AG04450 (cell line): Measurements from ENCODE around the gene CHIC2. TPM values are rescaled to one million over a fixed set of nuclear protein-coding genes. Genes with fewer than 3 reads are reported as not detected.

Experiments
- CTCF ChIA-PET: fragments of 300-600, 350-600 bp; formaldehyde crosslinking; extraction: SDS; loops from one replicate; lab custom pipeline; 2022; ENCODE audit warnings: antibody characterized with exemption, inconsistent platforms; lab: Charles Lee
- POLR2A ChIA-PET: fragments of 350-600 bp; formaldehyde crosslinking; extraction: SDS; loops from one replicate; lab custom pipeline; 2021; ENCODE audit warnings: antibody characterized with exemption, inconsistent platforms; lab: Yijun Ruan, JAX
- DNase-seq: peaks from one replicate; pipeline ENCODE4 v3.0.0-alpha.2; 2011; ENCODE audit warnings: low read depth, low spot score
- H3K27ac ChIP-seq: one replicate; pipeline ENCODE4 v1.5.1; 2012; ENCODE audit warnings: low read depth, low read length, control low read depth
- H3K27me3 ChIP-seq: one replicate; pipeline ENCODE4 v1.6.0; 2012; ENCODE audit warnings: low read length; ENCODE audit not compliant: control insufficient read depth, insufficient read depth
- H3K4me3 ChIP-seq: 2 replicates; pipeline ENCODE4 v1.5.1; 2011; ENCODE audit warnings: mild to moderate bottlenecking, low read depth, low read length, control low read depth
- H3K9me3 ChIP-seq: 2 replicates; pipeline ENCODE4 v1.5.1; 2012; ENCODE audit warnings: low read length; ENCODE audit not compliant: control insufficient read depth, insufficient read depth
- CTCF ChIP-seq: IDR thresholded peaks from 2 replicates; pipeline ENCODE4 v1.5.1; 2011; ENCODE audit warnings: low read depth, low read length, control low read depth, inconsistent platforms
- polyA plus RNA-seq: library from polyadenylated mRNA; depleted of rRNA; stranded (reverse); fragments of >200 nt; gene quantifications from 2 replicates; pipeline ENCODE4 v1.2.3, GENCODE V29; 2011; rRNA removed
- small RNA-seq: library from RNA; depleted of rRNA; stranded (forward); fragments of <200 nt; gene quantifications from one replicate; pipeline ENCODE3, GENCODE V24; 2012; ENCODE audit warnings: low read depth; ENCODE audit not compliant: insufficient read length

The CHIC2 gene
- polyA plus RNA-seq, 1 experiment = 32.6 TPM

GRCh38 chr4:53962516-53963225, 101.7 kb downstream of the CHIC2 start:
- Histone ChIP-seq H3K27ac (peak overlapping the region; percentile 52), H3K9me3 (no peaks in the 10 kb centered on the region), H3K4me3 (no peak overlapping the region), H3K27me3 (no peaks in the 10 kb centered on the region)
- CTCF ChIA-PET = interaction anchor here (0.6 to 1.1 kb wide), 3 partner anchors 11 to 32 kb away, joined by 3 to 5 read pairs (median 4); no protein-coding TSS in a partner anchor
- peak; percentile 41 for DNase-seq
- no peak for TF ChIP-seq CTCF
- POLR2A ChIA-PET = no interaction called here

- H3K27me3 ChIP-seq = no peaks in the 10 kb centered on the region
- no peaks in the 10 kb centered on the region for H3K9me3 ChIP-seq
- ChIA-PET POLR2A (no interaction called here), CTCF (interaction anchor here (1.4 kb wide), 1 partner anchor 53 kb away, joined by 3 read pairs; no protein-coding TSS in a partner anchor)
- TF ChIP-seq CTCF = no peak
- H3K27ac ChIP-seq = no peak overlapping the region
- H3K4me3 ChIP-seq = no peak overlapping the region
- no peak for DNase-seq
Observed at GRCh38 chr4:53961351-53961750, 103.1 kb downstream of the CHIC2 start.

- POLR2A ChIA-PET = no interaction called here
- CTCF ChIA-PET = interaction anchor here (1.4 to 1.8 kb wide), 2 partner anchors 53 to 254 kb away, joined by 3 to 4 read pairs; no protein-coding TSS in a partner anchor
Observed at GRCh38 chr4:53960843-53961242, 103.6 kb downstream of the CHIC2 start.

More at GRCh38 chr4:53960843-53961242, 103.6 kb downstream of the CHIC2 start:
- TF ChIP-seq CTCF = no peak
- Histone ChIP-seq H3K27me3 (no peaks in the 10 kb centered on the region), H3K27ac (no peak overlapping the region), H3K9me3 (no peaks in the 10 kb centered on the region), H3K4me3 (no peak overlapping the region)
- no peak for DNase-seq

Small RNAs within 50 kb of the gene (small RNA-seq; reads per million reads assigned to genes)
- not detected for gene AC110792.1
- gene AC110792.3 = not detected

Other genes with a start within 250 kb of the CHIC2 start
- not detected in 2 replicates for gene GSX2, start 35.6 kb upstream of the CHIC2 start, polyA plus RNA-seq
- gene PDGFRA, start 164.7 kb upstream of the CHIC2 start, polyA plus RNA-seq = 380 and 464 TPM in 2 replicates